DMS 273 (cell line): ENCODE results near the gene INPP5A.
A peak's percentile ranks its signal among the peaks of the same experiment; 100 is the strongest.
"Not testable (repeated sequence)": the region's sequence is repeated elsewhere in the genome, so short reads cannot be mapped to it uniquely, and the experiment has no call there.

Source experiments
- DNase-seq: peaks from one replicate; lab custom pipeline; 2025; ENCODE audit not compliant: unreplicated experiment; lab: John Stamatoyannopoulos, UW

Gene INPP5A

DNA sequence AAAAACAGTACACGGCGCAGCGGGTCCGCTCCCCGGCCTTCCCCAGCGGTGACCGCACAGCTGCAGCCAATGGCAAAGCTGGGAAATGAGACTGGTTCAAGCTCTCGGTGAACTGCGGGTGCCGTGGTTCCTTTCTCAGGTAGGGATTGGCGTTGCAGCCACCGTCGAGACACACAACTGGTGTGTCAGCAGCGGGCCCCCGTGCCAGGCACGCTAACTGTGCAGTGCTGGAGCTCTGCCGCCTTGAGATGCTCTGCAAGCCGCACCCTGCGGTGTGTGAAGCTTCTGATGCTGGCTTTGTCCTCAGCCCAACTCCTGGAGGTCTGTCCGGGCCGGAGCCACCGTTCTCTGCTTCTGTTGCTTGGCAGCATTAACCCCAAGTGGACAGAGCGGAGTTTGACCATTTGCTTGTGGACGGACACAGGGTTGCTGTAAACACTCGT, 269.0 kb downstream of the INPP5A start:
- DNase-seq = no peak

DNA sequence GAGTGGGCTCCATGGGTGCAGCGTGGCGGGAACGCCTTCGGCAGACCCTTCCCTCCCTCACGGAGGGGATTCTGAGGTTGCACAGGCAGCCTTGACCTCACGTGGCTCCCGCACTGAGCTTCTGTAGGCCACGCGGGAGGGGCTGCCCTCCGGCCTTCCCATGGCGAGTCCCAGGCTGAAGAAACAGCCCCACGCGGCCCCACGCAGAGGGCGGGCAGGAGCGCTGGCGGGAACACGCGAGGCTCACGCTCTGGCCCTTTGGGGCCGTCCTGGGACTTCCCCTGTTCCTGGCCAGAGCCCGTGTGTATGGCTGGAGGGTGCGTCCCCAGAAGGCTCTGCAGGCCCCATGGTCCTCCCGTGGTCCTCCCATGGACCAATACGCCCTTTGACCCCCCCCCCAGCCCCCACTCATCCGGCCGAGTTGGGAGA, 270.0 kb downstream of the INPP5A start:
- no peak for DNase-seq

DNA sequence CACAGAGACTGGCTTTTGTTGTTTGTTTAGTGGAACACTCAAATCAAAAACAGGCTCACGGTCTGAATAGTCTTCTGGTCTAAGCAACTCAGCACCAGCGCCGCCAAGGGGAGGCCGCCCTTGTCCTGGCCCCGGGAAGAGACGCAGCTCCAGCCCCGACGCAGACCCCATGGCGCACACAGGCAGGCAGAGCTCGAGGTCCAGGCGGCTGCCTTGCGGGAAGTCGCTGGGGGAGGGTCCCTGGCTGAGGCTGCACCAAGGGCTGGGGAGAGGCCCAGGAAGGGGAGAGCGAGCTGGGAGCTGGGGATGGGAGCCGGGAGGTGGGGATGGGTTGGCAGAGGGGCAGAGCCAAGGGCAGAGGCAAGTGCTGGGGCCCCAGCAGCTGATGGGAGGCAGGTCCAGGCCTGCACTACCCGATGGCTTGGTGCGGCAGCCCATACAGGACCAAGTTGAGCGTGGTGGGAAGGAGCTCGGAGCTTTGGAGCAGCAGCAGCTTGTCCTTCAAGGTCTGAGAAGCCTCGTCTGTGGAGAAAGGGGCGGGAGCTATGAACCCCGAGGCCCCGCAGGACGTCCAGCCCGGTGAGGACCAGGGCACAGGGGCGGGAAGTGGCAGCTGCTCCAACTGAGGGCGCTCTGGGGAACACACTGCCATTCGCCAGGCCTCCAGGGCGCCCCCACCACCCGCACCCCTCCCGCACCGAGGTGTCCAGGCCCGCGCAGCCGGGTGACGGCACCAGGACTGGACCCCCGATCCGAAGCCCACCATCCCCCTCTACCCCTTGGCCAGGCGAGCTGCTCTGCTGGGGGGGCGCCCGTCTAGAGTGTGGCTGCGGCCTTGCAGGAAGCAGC, 271.0 kb downstream of the INPP5A start:
- peak; percentile 19 for DNase-seq

DNA sequence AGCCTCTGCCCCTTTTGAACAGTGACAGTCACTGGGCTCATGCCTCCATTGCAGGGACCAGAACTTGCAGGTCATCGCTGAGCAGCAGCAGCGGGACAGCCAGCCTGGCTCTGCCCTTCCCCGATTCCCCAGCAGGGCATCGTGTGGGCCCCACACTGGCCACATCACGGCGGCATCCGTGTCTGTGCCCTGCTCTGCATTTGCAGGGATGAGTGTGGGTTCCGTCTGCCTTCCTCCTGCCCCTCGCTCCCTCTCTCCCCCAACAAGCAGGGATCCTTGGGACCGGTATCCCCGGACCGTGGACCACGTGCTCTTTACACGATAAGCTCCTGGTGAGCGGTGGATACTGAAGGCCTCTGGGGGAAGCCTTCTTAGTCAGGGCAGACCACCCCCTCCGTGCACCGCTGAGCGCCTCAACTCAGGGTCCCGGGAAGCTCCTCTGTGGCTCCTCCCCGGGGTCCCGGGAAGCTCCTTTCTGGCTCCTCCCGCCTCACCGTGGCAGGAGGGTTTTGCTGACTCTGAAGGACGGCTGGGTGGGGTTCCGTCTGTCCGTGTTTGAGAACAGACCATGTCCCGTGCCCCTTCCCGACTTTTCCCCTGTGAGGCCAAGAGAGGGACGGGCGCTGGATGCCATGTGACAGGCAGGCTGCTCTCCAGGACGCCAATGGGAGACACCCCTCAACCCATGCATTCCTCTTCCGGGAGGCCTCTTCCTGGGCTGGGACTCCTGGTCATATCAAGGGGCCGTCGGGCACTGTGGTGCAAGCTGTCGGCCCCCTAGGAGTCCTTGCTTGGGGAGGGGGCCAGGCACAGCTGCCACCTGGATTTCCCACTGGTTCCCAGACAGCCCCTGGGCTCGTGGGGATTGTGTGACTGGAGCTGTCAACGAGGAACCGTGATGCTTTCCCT, 271.9 kb downstream of the INPP5A start:
- DNase-seq = no peak

DNA sequence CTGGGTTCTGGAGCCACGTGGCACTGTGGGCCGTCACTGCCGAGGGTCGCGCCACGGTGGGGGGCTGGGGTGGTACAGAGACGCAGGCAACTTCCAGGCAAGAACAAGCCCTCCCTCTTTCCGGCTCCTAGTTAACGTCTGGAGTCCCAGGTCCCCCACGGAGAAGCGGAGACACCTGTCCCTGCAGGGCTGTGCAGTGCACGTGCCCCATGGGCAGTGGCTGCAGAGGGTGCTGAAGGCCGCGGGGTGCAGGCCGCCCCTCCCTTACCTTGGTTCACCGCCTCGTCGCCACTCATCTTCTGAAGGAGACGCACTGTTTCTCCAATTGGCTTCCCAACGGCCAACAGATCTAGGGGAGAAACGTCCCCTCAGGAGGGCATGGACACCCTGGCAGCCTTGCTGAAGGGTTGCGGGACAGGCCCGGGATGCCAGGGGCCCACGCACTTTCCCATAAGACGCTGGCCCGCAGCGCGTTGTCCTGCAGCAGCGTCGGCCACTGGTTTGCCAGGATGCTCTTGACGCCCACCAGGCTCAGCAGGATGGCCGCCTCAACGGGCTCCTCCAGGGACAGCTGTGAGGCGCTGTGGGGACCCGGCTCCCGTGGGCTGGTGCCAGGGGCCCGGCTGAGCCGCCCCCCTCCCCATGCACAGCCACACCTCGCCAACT, 272.7 kb downstream of the INPP5A start:
- DNase-seq = no peak

DNA sequence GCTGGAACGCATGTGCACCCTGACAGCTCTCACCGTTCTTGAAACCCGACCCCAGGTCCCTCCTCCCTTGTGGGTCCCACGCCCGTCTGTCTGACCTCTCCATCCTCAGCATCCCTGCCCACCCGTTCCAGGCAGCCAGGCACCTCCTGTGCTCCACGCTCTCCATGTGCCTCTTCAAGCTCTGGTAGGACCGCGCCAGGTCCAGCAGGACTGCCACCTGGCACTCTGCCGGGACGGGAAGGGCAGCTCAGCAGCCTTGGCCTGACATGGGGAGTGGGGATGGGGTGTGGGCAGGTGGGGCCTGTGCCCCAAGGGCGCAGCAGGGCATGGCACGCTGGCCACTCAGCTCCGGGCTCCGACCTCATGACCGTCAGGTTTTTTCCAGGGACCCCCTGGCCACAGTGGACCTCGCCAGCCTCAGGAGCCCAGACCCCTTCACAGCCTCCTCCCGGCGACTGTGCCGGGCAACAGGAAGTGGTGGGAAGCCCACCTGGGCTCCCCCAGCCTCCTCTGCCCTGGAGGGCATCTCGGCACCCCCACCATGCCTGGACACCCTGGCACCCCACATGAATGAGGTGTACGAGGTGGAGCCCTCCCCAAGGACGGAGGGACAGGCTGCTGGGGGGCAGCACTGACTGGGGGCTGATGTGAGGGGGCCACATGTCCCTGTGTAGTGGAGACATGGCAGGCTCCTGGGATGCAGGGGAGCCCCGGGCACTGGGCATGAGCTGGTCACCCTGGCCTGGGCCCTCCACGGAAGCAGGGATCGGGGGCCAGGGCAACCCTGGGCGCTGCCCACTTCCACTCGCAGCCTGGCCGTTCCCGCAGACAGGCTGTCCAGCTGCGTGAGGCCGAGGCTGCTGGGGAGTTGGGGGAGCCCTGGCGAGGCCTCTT, 273.5 kb downstream of the INPP5A start:
- no peak for DNase-seq

DNA sequence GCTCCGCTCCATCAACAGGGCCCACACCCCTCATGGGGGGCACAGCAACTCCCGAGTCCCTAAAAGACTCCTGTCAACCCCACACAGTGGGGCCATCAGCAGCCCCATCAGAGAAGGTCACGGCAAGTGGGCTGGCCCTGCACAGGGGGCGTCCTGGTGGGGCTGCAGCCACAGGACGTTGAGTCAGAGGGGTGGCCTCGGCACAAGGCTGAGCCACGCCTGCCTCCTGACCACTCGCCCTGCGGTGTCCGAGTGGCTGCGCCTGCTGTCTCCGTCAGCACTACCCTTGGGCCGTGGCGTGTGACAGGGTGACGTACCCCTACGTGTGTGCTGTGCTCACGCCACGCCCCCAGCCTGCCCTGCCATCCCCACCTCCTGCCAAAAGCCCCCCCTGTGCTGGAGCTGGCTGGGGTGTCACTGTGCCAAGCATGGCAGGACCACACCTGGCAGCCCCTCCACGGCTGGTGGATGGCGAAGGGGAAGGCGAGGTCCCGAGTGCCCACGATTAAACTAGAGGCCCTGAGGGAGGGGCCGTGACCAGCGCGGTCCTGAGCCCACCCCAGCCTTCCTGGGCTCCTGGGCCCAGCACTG, 274.4 kb downstream of the INPP5A start:
- DNase-seq = no peak

DNA sequence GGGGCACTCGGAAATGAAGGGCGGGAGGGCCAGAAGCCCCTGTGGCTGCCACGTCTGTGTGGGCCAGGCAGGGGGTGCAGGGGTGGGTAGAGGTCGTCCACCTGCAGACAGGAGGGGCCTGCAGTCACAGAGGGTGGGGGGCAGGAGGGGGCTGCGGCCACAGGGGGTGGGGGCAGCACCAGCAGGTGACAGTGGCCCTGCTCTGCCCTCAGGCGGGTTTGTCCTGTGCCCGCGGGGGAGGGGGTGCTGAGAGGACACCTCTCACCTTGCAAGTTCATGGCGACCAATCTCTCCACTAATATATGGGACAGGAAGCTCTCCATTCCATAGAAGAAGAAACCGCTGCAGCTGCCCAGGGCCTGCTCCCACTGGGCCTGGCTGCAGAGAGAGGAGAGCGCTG, 274.9 kb downstream of the INPP5A start:
- DNase-seq = no peak

DNA sequence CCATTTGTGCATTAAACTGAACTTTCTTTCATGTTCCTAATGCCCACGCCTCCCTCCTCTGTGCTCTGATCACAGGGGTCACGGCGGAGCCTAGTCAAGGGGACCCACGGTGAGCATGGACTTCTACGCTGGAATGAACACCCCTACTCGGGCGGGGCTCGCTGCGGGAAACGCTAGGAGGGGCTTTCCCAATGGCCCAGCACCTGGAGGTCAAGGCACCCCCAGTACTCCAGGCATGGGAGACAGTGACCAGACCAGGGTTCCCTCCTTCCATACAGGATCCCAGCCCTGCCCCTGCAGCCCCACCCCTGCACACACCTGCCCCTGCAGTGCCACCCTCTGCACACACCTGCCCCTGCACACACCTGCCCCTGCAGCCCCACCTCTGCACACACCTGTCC, 275.4 kb downstream of the INPP5A start:
- DNase-seq = no peak

DNA sequence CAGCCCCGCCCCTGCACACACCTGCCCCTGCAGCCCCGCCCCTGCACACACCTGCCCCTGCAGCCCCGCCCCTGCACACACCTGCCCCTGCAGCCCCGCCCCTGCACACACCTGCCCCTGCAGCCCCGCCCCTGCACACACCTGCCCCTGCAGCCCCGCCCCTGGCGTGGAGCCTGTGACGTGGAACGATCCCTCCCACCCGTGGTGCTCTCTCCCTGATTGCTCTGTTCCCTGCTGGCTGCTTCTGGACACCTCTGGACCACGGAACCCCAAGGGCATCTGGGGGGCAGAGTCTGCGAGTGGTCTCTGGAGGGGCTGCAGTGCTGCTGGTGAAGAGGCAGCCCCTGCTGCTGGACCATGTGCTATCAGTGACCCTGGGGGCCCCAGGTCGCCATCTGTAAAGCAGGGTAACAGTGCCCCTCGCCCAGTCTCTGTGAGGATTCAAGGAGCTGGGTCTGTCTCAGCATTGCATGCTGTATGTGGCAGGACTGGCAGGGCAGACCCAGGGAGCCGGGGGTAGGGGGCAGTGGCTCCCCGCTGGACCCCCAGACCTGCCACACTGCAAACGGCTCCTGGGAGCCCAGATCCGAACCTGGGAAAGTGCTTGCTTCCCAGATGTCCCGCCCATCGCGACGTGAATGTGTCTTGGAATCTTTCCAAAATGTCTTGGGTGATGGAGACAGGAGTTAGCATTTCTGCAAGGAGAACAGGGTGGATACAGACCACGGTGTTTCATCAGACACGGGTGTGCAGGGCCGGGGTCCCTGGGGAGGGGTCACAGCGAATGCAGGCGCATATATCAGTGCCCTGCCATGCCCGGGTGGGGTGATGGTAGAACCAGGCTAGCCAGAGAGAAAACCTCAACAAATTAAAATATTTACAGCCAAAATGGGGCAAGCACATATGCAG, 276.2 kb downstream of the INPP5A start:
- DNase-seq = no peak

DNA sequence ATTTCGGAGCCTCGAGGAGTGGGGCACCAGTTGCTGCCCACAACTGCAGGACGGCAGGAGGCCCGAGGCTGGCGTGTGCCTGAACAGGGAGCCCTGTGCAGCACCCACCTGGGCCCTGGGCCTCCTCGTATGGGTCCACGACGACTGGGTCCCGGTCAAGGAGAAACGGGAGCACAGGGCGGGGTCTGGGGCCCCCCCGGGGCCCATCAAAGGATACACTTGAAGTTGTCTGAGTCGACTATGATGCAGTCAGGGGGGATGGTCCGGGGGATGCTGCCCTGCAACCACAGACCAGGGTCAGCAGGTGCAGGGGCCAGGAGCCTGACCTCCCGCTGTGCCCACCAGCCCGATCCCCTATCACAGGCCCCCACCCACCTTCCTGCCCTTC, 276.9 kb downstream of the INPP5A start:
- DNase-seq = no peak

DNA sequence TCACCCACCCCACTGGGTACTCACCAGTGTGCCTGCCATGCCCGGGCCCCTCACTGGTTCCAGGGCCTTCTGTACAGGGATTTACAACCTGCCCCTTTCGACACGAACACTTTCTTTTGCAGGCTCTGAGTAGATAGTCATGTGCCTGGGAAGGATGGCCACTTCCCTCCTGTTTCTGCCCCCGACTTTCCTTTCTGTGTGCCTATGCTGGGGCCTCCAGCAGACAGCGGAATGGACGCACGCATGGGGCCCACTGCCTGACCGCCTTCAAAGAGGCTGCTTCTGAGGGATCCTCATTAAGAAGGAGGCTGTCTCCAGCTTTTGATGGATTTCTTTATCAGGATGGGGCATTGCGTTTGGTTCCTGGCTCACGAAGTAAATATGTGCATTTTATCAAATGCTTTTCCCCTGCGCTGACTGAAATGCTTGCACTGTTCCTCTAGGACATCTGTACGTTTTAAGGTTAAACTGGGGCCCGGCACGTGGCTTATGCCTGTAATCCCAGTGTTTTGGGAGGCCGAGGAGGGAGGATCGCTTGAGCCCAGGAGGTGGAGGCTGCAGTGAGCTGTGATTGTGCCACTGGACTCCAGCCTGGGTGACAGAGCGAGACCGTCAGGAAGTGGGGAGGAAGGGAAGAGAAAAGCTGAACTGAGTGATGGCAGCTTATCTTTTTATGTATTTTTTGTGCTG, 277.7 kb downstream of the INPP5A start:
- no peak for DNase-seq

DNA sequence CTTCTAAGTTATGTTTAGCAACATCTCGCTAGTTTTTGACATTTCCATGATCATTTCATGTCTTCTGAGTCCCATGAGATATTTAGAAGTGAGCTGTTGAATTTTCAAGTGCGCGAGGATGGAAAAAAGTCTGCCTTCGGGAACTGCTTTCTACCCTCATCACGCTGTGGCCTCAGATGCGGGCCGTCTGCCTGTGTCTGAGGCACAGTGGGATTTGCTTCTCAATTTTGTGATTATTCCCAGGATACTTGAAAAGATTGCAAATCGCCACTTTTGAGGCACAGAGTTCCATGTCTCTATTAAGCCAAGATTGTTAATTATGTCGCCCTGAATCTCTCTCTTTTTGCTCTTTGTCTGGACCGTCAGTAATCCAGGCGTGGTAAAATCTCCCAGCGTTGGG, 279.1 kb downstream of the INPP5A start:
- no peak for DNase-seq

DNA sequence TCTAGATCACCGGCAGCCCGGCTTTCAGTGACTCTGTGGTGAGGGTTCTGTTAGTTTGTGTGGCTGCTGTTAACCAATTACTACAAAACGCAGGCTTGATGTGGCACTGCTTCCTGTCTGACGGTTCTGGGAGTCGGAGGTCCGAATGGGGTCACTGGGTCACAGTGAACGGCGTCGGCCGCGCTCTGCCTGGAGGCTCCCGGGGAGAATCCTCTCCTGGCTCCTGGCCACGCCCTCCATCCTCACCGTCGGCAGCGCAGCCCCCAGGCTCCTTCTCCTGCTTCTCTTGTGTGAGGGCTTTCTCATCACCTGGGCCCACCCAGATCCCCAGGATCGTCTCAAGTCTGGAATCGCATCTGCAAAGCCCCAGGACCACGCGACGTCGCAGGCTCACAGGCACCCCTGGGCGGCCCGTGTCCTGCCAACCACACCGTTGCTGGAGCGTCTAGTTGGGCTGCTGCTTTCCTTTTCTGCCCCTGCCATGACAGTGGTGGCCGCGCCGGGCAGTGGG, 280.2 kb downstream of the INPP5A start:
- DNase-seq = no peak

DNA sequence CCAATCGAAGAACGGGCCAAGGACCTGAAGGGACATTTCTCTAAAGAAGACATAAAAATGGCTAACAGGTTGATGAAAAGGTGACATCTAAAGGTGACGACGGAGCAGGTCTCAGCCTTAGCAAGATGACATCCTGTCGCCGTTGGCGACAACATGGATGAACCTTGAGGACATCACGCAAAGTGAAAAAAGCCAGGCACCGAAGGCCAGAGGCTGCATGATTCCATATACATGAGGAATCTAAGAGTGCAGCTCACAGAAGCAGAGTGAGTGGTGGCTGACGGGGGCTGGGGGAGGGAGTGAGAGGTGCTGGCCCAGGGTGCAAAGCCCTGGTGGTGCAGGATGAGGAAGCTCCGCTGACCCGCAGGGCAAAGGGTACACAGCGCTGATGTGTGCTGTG, 282.5 kb downstream of the INPP5A start:
- DNase-seq = no peak

DNA sequence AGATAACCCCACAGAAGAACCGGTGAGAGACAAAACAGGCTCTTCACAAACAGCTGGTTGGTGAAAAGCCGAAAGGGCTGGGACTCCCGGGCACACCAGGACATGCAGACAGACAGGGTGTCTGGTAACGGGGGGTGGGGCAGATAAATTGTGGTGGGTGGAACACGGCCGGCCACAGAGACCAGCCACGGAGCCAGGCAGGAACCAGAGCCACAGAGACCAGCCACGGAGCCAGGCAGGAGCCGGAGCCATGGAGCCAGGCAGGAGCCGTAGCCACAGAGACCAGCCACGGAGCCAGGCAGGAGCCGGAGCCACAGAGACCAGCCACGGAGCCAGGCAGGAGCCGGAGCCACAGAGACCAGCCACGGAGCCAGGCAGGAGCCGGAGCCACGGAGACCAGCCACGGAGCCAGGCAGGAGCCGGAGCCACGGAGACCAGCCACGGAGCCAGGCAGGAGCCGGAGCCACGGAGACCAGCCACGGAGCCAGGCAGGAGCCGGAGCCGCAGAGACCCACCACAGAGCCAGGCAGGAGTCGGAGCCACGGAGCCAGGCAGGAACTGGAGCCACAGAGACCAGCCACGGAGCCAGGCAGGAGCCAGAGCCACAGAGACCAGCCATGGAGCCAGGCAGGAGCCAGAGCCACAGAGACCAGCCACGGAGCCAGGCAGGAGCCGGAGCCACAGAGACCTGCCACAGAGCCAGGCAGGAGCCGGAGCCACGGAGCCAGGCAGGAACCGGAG, 288.4 kb downstream of the INPP5A start:
- DNase-seq = not testable (repeated sequence)
